B cell (primary cell): ENCODE data around the gene ZPBP2.

Experiments used
- CTCF ChIP-seq: fragments of 200-600 bp; IDR thresholded peaks from one replicate; pipeline ENCODE4 v1.8.0; 2022; ENCODE audit warnings: antibody characterized with exemption, mild to moderate bottlenecking
- EZH2 ChIP-seq: IDR thresholded peaks from 2 replicates; pipeline ENCODE4 v1.6.1; 2012; ENCODE audit warnings: borderline replicate concordance, low read depth, mild to moderate bottlenecking, moderate library complexity, low read length; ENCODE audit not compliant: insufficient read depth, poor library complexity, severe bottlenecking

- TF ChIP-seq CTCF (no peak), EZH2 (no peak)
These were observed 39.6 kb upstream of the ZPBP2 start for GRCh38 chr17:39828443-39828842.
